Peyer's patch (tissue), 4 donors: ENCODE measurements around the gene KPNA6. TPM values are rescaled to one million over a fixed set of nuclear protein-coding genes. Genes with fewer than 3 reads are reported as not detected.

ENCODE experiments used
- DNase-seq, 3 donors: peaks; one replicate each; pipeline ENCODE4 v3.0.0-alpha.2; 2017 to 2019
- H3K27ac ChIP-seq, 4 donors: fragments of 200-600 bp; sonication (generic); one replicate each; pipeline ENCODE4 v1.5.1; 2016 to 2019
- H3K27me3 ChIP-seq, 2 donors: fragments of 200-600 bp; sonication (generic); one replicate each; pipeline ENCODE4 v1.5.1; 2019
- H3K36me3 ChIP-seq, 3 donors: fragments of 200-600 bp; sonication (generic); one replicate each; pipeline ENCODE4 v1.5.1; 2016 to 2019
- H3K4me1 ChIP-seq, 4 donors: fragments of 200-600 bp; sonication (generic); one replicate each; pipeline ENCODE4 v1.5.1; 2016 to 2019
- H3K4me3 ChIP-seq, 4 donors: fragments of 200-600 bp; sonication (generic); 1 replicate in 3 of 4; 2 replicates in 1 of 4; pipeline ENCODE4 v1.5.1; 2016 to 2019; ENCODE audit warnings: mild to moderate bottlenecking in 1 of 4
- H3K9me3 ChIP-seq, 4 donors: fragments of 200-600 bp; sonication (generic); one replicate each; pipeline ENCODE4 v1.5.1; 2016 to 2019; ENCODE audit warnings: mild to moderate bottlenecking in 1 of 4
- CTCF ChIP-seq, 6 experiments: fragments of 450-650 bp in 4 of 6; fragments of 200-600 bp in 2 of 6; sonication (generic) in 1 of 6; IDR thresholded peaks; one replicate each; pipeline ENCODE4 v1.5.1; 2017 to 2019; ENCODE audit warnings: antibody characterized with exemption in 6 of 6, mild to moderate bottlenecking in 3 of 6, moderate library complexity in 1 of 6
- POLR2A ChIP-seq, 2 donors: fragments of 450-650 bp; IDR thresholded peaks; one replicate each; pipeline ENCODE4 v1.5.1; 2017; ENCODE audit warnings: antibody characterized with exemption in 2 of 2, mild to moderate bottlenecking in 2 of 2, moderate library complexity in 2 of 2
- total RNA-seq, 4 donors: library from RNA; depleted of rRNA; stranded (reverse); fragments of >200 nt; gene quantifications; one replicate each; pipeline ENCODE4 v1.1.0, GENCODE V29; 2016

Gene KPNA6
- total RNA-seq, 4 donors from 2014 or later = 24.8 to 29.8 (median 25.6) TPM

- Histone ChIP-seq H3K4me1 (no peaks in the 10 kb centered on the region), H3K4me3 (no peak overlapping the region), H3K27me3 (no peaks in the 10 kb centered on the region), H3K9me3 (no peaks in the 10 kb centered on the region), H3K27ac (no peak overlapping the region), H3K36me3 (peaks cover 0 to 64% (median 0%) of the 10 kb centered on the region in 3 donors)
- DNase-seq = no peak
- no peak for TF ChIP-seq CTCF (IDR thresholded peaks at IDR 0.05)
- TF ChIP-seq POLR2A (IDR thresholded peaks at IDR 0.05) = no peak
Observed at GRCh38 chr1:32091591-32091990, 16.3 kb upstream of the KPNA6 start.

- H3K36me3 ChIP-seq = peaks cover 0 to 82% (median 0%) of the 10 kb centered on the region in 3 donors
- H3K27me3 ChIP-seq = no peaks in the 10 kb centered on the region
- no peaks in the 10 kb centered on the region for H3K4me1 ChIP-seq
- H3K9me3 ChIP-seq = no peaks in the 10 kb centered on the region
- peak in 2 of 3 donors; percentile 70 to 73 for DNase-seq
- H3K27ac ChIP-seq = peak overlapping the region in 1 of 4 donors; percentile 46
- TF ChIP-seq CTCF (IDR thresholded peaks at IDR 0.05) (no peak), POLR2A (IDR thresholded peaks at IDR 0.05) (no peak)
- no peak overlapping the region for H3K4me3 ChIP-seq
Observed at GRCh38 chr1:32094746-32095521, 12.9 kb upstream of the KPNA6 start.

DNA sequence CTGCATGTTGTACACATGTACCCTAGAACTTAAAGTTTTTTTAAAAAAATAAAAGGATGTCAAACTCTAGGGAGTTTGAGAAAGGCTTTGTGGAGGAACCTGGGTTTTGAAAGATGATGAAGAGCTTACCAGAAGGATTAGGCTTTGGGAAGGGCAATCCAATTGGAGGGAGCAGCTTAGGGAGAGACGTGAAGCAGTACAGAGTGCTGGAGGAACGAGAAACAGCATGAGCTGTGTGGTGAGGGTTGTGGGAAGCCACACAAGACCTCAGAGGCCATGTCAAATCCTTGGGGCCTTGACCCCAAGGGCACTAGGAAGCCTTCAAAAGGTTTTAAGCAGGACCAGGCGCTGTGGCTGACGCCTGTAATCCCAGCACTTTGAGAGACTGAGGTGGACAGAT lies 8.4 kb upstream of the KPNA6 start:
- no peak for DNase-seq
- TF ChIP-seq CTCF (IDR thresholded peaks at IDR 0.05) (no peak), POLR2A (IDR thresholded peaks at IDR 0.05) (no peak)
- no peak overlapping the region for H3K4me3 ChIP-seq
- no peaks in the 10 kb centered on the region for H3K9me3 ChIP-seq
- no peak overlapping the region for H3K27ac ChIP-seq
- H3K36me3 ChIP-seq = peaks cover 0 to 64% (median 0%) of the 10 kb centered on the region in 3 donors
- H3K4me1 ChIP-seq = no peaks in the 10 kb centered on the region
- H3K27me3 ChIP-seq = no peaks in the 10 kb centered on the region

DNA sequence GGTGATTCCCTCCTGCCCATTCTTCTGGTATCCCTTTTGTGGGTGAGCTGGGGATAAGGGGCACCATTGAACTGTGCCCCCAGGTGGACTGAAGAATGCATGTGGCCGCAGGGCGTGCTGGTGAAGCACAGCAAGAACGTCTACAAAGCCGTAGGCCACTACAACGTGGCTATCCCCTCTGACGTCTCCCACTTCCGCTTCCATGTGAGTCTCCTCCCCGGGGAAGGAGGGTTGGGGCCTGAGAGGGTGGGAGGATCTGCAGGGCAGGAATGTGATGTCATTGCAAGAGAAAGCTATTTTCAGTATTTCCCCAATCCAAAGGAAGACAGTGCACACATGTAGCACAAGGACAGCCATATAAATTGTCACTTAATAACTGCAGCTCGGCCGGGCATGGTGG lies 7.5 kb upstream of the KPNA6 start:
- no peak overlapping the region for H3K4me3 ChIP-seq
- TF ChIP-seq POLR2A (IDR thresholded peaks at IDR 0.05) (no peak), CTCF (IDR thresholded peaks at IDR 0.05) (no peak)
- no peak for DNase-seq
- H3K27me3 ChIP-seq = no peaks in the 10 kb centered on the region
- H3K4me1 ChIP-seq = no peaks in the 10 kb centered on the region
- no peaks in the 10 kb centered on the region for H3K9me3 ChIP-seq
- no peak overlapping the region for H3K27ac ChIP-seq
- H3K36me3 ChIP-seq = peaks cover 0 to 55% (median 0%) of the 10 kb centered on the region in 3 donors

DNA sequence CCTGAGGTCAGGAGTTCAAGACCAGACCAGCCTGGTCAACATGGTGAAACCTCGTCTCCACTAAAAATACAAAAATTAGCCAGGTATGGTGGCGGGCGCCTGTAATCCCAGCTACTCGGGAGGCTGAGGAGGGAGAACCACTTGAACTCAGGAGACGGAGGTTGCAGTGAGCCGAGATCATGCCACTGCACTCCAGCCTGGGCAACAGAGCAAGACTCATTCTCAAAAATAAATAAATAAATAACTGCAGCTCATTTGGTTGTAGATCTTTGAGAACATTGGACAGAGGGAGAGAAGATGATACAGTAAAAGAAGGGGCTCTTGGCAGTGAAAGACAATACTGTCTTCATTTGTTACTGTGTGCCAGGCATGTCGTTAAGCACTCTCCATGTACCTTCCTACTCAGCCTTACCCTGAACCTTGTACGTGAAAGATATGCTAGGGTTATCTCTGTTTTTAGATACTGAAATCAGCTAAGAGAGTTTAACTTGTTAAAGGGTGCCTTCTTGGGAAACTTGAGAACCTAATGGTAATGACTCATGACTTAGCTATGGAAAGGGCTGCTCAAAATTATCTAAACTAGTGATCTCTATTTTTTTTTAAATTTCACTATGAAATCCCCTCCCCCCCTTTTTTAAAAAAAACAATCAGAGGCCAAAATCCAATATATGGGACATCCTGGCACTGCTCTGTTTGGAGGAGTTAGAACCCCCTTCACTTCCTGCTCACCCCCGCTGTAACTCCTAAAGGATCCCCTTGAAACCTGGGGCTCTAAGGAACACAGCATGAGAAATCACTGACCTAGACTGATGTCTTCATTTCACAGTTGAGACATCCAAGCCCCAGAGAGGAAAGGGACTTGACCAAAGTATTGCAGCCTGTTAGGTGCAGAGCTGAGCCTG lies 6.8 kb upstream of the KPNA6 start:
- TF ChIP-seq CTCF (IDR thresholded peaks at IDR 0.05) (no peak), POLR2A (IDR thresholded peaks at IDR 0.05) (no peak)
- no peak for DNase-seq
- Histone ChIP-seq H3K27ac (no peak overlapping the region), H3K4me1 (no peaks in the 10 kb centered on the region), H3K36me3 (peaks cover 0 to 48% (median 0%) of the 10 kb centered on the region in 3 donors), H3K27me3 (no peaks in the 10 kb centered on the region), H3K4me3 (no peak overlapping the region), H3K9me3 (no peaks in the 10 kb centered on the region)
